GM19455 (cell line): ENCODE data around the gene AP1M2.

Source experiments
- ATAC-seq: cut with Tn5 transposase; IDR thresholded peaks from one replicate; pipeline ENCODE4 v1.9.1; 2021; ENCODE audit not compliant: unreplicated experiment

The AP1M2 gene

DNA sequence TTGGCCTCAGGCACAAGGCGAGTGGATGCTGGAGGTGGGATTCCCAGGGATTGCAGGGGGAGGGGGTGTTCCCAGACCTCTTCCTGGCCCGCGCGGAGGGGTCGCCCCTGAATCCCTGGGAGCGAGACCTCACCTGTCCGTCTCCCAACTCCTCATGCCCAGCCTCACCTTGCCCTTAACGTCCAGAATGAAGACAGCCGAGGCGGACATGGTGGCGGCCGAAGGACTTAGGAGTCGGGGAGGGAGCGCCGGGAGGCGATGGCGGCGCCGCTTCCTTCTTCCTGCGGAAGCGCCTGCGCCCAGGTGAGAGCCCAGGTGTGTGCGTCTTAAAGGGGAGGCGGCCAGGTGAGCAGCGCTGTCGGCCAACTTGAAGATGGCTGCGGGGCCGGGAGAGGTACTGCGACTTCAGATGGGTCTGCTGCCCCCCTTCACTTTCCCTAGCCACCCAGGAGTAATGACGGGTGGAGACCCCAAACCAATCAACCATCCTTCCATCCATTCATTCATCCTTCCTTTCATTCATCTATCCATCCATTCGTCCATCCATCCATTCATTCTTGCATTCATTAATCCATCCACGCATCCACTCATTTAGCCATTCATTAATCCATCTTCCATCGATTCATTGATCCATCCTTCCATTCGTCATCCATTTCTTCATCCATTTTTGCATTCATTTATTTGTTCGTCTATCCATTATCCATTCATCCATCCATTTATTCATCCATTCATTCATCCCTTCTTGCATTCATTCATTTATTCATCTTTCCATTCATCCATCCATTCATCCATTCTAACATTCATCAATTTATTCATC lies at the start of gene AP1M2:
TSS of gene AP1M2 (minus strand) at position 291 of the 817 bp plus-strand sequence. CDS start at position 210, 81 bp downstream.
- ATAC-seq, result no peak

DNA sequence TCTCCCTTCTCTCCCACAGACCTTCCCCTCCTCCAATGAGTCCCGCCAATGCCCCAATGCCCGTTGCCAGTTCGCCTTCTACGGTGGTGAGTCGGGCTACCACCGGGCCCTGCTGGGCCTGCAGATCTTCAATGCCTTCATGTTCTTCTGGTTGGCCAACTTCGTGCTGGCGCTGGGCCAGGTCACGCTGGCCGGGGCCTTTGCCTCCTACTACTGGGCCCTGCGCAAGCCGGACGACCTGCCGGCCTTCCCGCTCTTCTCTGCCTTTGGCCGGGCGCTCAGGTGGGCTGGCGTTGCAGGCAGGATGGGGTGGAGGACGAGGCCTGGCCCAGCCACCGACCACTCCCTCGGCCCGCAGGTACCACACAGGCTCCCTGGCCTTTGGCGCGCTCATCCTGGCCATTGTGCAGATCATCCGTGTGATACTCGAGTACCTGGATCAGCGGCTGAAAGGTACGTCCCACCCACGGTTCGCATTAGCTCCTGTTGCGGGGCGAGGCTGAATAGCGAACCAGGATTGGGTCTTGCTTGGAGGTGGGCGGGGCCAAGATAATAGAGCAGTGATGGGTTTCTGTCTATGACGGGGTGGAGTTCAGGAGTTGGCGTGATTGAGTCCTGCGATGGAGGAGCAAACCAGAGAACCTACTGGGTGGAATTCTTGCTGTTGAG lies 49.3 kb upstream of the AP1M2 start:
- ATAC-seq, result no peak

DNA sequence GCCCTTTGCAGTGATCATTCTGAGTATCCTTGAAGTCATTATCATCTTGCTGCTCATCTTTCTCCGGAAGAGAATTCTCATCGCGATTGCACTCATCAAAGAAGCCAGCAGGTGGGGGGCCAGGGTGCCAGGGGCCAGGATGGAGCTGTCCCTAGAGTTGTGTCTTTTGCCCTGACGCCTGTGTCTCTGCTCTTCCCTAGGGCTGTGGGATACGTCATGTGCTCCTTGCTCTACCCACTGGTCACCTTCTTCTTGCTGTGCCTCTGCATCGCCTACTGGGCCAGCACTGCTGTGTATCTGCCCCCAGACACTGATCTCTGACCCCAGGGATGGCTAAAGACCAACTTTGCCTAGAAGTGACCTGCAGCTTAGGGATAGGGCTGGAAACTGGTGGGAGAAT lies 47.9 kb upstream of the AP1M2 start:
- ATAC-seq, result no peak

DNA sequence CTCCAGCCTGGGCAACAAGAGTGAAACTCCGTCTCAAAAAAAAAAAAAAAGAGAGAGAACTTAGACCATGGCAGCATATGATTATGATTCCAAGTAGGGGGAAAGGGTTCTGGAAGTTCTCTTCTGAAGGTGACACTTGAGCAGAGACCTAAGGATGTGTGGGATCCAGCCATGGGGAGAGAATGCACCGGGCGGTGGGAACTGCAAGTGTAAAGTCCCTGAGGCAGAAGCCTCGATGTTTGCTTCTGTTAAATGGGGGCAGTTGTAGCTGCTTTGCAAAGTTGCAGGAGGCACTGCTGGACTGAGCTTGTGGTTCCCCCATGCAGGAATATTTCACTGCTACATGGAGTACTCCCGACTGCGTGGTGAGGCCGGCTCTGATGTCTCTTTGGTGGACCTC lies 47.3 kb upstream of the AP1M2 start:
- ATAC-seq, result no peak

DNA sequence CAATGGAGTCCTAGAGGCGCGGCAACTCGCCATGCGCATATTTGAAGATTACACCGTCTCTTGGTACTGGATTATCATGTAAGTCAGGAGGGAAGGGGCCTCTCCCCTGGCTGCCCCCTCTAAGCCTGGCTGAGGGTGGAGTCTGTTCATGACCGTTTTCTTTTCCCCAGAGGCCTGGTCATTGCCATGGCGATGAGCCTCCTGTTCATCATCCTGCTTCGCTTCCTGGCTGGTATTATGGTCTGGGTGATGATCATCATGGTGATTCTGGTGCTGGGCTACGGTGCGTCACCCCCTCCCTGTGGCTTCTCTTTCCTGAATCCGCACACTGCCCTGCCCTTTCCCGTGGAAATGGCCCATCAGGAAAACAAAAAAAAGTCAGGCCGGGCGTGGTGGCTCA lies 44.8 kb upstream of the AP1M2 start:
- no peak for ATAC-seq

DNA sequence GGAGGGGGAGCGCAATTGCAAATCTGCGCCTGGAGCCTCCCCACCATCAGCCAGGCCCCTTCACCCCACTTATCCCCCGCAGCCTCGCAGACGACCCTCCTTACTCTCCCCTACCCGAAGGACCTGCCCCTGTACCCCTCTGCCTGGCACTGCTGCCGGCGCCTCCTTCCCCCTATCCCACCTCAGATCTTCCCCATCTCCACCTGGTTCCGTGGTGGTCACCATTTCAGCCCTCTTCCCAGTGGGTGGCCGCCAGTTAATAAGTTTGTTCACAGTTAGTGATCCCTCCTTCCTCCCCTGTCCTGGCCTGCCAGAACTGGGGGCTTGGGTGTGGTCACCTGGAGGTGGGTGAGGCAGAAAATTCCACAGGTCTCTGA lies 38.6 kb upstream of the AP1M2 start:
- no peak for ATAC-seq

DNA sequence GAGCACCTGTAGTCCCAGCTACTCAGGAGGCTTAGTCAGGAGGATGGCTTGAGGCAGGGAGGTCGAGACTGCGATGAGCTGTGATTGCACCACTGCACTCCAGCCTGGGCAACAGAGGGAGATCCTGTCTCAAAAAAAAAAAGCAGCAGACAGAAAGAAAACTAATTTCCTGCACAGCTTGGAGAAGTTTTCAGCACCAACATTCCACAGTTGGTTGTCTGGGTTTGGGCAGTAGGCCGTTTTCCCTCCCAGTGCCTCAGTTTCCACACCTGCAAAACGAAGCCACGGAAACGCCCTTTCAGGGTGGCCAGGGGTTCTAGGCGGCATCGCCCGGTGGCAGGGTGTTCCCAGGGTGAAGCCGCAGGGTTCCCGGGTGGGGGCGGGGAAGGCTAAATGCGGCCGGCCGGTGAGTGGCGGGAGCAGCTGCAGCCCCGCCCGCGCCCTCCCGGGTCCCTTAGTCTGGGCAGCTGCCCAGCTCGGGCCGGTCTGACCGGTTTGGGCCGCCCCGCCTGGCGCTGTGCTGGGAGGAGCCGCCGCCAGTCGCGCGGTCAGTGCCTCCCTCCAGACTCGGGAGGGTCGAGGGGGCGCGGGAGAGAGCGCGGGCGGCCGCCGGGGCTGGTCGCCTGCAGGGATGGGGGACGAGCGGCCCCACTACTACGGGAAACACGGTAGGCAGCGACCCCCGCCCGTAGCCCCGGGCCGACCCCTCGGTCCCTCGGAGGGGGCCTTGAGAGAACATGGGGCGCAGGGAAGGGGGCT lies 38.1 kb upstream of the AP1M2 start, which contains the start of gene SLC44A2:
TSS of gene SLC44A2 (plus strand) at position 551 of the 759 bp plus-strand sequence. CDS start at position 632, 81 bp downstream.
- ATAC-seq, result no peak

DNA sequence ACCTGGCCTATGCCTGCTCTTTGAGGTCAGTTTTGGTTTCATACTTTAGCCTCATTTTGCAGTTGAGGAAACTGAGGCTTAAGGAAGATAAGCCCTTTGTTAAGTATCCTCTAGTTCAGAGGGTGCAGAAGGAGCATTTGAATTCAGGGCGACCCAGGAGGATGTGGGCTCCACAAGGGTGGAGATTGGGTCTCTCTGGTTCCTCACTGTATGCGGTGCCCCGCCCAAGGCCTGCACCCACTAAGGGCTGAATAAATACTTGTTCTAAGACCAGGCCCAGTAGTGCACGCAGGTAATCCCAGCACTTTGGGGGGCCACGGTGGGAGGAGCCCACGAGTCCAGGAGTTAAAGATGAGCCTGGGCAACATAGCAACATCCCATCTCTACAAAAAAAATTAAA lies 37.5 kb upstream of the AP1M2 start:
- no peak for ATAC-seq

DNA sequence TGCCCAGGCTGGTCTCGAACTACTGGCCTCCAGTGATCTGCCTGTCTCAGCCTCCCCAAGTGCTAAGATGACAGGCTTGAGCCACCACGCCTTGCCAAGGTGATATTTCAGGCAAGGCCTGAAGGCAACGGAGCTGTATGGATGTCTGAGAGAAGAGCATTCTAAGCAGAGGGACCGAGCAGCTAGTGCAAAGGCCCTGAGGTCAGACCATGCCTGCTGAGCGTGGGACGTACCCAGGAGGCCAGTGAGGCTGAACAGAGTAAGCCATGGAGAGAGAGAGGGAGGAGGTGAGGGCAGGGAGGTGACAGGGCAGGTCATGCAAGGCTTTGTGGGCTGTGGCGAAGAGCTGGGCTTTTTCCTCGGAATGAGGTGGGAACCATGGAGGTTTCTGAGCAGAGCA lies 34.9 kb upstream of the AP1M2 start:
- ATAC-seq, result no peak

DNA sequence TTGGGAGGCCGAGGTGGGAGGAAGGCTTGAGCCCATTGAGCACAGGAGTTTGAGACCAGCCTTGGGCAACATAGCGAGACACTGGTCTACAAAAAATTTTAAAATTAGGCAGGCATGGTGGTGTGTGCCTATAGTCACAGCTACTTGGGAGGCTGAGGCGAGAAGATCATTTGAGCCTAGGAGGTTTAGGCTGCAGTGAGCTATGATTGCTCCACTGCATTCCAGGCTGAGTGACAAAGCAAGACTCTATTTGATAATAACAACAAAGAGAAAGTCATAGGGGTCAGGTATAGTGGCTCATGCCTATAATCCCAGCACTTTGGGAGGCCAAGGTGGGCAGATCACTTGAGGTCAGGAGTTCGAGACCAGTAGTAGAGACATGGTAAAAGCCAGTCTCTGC lies 33.7 kb upstream of the AP1M2 start:
- ATAC-seq, result no peak

DNA sequence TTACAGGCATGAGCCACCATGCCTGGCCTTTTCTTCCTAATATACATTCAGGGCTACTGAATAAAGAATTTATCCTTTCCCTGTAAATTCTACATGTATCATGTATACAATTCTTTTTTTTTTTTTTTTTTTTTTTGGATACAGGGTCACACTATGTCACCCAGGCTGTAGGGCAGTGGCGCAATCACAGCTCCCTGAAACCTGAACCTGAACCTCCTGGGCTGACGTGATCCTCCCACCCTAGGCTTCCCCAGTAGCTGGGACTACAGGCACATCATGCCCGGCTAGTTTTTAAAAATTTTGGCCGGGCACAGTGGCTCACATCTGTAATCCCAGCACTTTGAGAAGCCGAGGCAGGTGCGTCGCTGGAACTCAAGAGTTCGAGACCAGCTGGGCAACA lies 31.7 kb upstream of the AP1M2 start:
- ATAC-seq, result no peak

DNA sequence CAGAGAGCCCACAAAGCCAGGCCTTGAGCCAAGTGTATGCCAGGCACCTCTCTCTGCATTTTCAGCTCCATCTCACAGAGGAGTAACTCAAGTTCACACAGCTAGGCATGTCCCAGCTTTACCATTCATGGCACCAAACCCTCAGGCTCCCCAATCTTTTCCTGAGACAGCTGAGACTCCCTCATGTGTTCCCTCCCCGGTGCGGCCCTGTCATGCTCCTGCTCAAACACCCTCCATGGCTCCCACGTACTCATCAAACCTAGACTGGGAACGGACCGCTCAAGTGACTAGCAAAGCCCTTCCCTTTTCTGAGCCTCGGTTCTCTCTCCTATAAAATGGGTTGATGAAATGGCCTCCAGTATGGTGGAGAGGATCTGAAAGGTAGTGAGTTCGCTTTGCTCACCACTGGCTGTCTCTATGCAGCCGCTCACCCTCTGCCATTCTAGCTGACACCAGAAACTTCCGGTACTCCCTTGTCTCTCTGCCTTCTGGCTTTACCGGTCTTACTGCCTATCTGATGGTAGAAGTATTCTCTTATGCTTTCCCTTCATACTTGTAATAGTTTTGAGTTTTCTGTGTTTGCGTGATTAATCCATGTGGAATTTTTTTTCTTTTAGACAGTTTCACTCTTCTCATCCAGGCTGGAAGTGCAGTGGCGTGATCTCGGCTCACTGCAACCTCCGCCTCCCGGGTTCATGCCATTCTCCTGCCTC lies 30.5 kb upstream of the AP1M2 start:
- no peak for ATAC-seq

DNA sequence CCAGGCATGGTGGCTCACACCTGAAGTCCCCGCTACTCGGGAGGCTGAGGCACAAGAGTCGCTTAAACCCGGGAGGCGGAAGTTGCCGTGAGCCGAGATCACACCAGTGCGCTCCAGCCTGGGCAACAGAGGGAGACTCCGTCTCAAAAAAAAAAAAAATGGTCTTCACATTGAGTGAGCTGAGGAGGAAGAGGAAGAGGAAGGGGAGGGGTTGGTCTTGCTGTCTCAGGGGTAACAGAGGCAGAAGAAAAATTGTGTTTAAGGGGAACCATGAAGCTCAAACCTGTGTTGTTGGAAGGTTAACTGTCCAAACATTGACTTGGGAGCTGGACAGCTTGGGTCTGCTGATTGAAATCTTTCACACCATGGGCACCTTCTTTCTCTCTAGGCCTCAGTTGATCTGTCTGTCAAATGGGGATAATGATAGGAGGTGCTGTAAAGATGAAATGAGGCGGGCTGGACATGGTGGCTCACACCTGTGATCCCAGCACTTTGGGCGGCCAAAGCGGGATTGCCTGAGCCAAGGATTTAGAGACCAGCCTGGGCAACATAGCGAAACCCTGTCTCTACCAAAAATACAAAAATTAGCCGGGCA lies 28.4 kb upstream of the AP1M2 start:
- ATAC-seq, result no peak

DNA sequence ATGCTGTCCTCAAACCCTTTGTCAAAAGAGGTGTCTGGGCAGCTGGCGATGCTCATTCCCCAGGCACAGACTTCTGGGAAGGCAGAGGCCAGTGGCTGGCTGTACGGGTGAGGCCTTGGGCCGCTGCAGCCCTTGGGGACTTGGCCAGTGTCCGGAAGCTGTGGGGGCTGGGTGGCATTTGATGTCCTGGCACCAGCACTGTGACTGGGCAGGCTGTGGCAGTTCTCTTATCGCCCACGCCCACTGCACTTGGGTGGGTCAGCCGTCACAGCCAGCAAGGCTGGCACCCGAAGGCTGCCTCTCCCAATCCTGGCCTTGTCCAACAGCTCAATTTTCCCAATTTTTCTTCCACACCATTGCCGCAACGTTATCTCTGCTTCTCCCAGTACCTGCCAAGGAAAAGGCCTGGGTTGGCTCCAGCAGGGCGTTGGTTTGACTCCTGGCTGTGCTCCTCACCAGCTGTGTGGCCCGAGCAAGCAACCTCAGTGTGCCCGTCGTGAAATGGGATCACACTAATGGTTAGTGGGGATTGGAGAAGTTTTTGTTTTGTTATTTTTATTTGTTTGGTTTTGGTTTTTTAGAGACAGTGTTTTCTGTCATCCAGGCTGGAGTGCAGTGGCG lies 25.5 kb upstream of the AP1M2 start:
- ATAC-seq, result no peak

DNA sequence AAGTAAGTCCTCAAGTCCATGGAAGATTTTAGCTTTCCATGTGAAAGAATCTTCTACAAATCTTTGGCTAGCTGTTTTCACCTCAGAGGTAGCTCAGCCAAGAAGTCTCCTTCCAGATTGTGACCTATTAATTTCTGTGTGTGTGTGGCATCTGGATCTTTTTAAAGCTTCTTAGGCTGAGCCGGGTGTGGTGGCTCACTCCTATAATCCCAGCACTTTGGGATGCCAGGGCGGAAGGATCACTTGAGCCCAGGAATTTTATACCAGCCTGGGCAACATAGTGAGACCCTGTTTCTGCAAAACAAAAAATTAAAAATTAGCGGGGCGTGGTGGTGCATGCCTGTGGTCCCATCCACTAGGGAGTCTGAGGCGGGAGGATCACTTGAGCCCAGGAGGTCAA lies 24.8 kb upstream of the AP1M2 start:
- ATAC-seq, result no peak

DNA sequence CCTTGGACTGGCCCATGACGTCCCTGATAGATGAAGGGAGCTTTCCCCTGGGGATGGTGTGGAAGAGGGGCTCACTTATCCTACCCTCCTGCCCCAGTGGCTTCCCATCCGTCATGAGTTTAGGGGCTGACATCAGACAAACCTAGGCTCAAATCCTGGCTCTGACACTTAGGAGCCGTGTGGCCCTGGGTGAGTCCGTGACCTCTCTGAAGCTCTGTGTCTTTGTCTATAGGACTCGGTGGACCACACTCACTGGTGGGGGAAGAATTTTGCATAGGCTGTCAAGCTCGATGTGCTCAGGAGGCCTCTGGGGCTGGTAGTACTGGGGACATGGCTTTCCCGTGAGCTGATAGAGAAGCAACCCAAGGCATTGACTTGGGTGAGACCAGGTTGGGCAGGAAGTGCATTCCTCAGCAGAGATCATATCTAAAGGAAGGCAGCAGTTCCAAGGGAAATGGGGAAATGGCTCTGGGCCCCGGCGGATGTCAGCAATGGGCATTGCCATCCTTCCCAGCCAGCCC lies 17.4 kb upstream of the AP1M2 start:
- ATAC-seq, result no peak

DNA sequence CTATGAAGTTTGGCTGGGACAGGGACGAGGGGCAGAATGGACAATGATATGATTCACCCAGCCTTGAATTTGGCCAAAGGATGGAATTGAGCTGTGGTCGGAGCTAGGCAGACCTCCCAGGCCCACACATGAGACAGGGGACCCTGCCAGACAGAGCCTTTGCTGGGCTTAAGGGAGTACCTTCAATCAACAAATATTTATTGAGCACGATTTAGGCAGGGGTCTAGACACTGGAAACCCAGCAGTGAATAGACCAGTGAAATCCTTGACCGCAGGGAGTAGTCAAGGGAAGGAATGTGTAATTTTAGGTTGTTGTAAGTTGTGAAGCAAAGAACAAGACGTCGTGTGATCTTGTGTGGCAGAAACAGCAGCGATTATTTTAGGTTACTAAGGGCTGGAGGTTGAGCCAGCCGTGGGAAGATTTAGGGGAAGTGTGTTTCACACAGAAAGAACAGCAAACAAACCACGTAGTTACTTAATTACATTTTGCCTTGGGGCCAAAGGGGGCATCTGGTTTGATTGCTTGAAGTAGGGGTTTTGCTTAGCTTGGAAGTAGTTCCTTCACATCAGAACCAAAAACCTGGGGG lies 16.9 kb upstream of the AP1M2 start:
- ATAC-seq, result no peak

DNA sequence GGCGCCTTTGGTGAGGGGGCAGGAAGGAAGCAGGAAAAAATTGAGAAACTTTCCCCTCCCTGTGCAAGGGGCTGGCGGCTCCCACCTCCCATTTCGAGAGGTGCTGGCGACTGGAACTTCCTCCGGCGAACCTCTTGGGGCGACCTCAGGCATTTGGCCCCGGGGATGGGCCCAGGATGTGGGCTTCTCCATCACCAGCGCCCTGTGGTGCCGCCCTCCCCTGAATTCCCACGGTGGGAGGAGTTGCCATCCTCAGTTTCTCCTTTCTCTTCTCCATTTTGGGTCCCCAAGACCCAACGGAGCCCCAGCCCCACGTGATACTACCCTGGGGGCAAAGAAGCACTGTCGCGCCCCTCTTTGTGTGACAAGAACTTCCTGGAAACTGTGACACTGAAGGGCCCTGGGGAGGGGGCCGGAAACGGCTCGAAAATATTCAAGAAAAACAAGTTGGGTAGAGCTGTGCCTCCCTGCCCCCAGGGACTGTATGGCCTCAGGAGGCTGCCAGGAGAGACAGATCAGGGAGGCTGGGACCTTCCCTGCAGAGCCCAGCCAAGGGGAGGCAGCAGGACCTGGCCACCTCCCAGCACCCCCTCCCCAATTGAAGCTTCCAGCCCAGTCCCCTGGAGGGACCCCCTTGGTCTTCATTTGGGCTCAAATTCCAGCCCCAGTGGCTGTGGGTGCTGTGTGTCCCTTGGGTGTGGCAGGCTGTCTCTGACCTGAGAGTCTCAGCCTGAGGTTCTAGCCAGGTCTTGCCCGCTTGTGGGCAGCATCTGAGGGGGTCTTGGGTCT lies 16.2 kb upstream of the AP1M2 start:
- no peak for ATAC-seq
